ENCODE measurements around the gene PIP5KL1. TPM values are rescaled to one million over a fixed set of nuclear protein-coding genes. Genes with fewer than 3 reads are reported as not detected.

PIP5KL1 gene
- total RNA-seq, 6 donors from 2014 or later = 4.1 to 38.8 (median 10.0) TPM

DNA sequence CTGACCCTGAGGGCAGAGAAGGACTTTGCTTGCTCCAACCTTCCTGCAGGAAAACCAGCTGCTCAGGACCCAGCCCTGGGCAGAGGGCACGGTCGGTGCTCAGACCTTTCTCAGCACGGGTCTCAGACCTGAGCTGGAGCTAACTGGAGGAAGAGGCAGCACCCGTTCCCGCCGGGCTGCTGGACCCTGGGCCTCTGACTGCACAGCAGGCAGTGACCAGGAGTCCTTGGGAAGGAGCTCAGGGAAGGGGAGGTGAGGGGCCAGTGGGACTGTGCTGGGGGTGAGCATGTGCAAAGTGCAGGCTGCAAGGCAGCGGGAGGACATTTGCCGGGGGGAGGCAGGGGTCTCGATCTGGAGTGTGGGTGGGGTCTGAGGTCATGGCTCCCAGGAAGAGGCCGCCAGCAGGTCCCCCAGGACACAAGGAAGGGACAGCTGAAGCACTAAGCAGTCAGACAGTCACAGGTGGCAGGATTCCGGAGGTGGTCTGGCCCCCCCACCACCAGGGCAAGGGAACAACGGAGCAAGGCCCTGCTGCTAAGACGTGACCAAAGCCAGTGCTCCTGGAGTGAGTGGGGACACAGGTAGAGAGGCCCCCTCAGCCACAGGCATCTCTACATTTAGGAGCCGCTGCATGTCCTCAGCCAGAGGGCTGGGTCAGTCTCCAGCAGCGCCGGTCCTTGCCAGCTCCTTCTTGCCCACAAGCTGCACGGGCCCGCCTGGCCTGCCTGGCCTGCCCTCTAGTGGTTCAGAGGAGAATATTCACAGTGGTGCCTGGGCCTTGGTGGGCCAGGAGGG lies 11.8 kb upstream of the PIP5KL1 start:
- peak; percentile 83 to 85 for ATAC-seq (ENCODE audit: low FRiP score in 2 of 2)
- Histone ChIP-seq H3K36me3 (peaks cover 0 to 35% (median 20%) of the 10 kb centered on the region in 4 donors), H3K4me1 (peaks cover 5 to 29% (median 15%) of the 10 kb centered on the region in 4 donors), H3K27me3 (no peaks in the 10 kb centered on the region), H3K4me3 (no peak overlapping the region), H3K9me3 (no peaks in the 10 kb centered on the region), H3K27ac (peak overlapping the region in 2 of 4 donors; percentile 13 to 60)
- TF ChIP-seq EP300 (IDR thresholded peaks at IDR 0.05) (no peak), POLR2A (IDR thresholded peaks at IDR 0.05) (no peak), POLR2AphosphoS5 (IDR thresholded peaks at IDR 0.05) (peak in 1 of 2 donors; percentile 10)
- TF ChIP-seq, protein P1, sequence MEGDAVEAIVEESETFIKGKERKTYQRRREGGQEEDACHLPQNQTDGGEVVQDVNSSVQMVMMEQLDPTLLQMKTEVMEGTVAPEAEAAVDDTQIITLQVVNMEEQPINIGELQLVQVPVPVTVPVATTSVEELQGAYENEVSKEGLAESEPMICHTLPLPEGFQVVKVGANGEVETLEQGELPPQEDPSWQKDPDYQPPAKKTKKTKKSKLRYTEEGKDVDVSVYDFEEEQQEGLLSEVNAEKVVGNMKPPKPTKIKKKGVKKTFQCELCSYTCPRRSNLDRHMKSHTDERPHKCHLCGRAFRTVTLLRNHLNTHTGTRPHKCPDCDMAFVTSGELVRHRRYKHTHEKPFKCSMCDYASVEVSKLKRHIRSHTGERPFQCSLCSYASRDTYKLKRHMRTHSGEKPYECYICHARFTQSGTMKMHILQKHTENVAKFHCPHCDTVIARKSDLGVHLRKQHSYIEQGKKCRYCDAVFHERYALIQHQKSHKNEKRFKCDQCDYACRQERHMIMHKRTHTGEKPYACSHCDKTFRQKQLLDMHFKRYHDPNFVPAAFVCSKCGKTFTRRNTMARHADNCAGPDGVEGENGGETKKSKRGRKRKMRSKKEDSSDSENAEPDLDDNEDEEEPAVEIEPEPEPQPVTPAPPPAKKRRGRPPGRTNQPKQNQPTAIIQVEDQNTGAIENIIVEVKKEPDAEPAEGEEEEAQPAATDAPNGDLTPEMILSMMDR (IDR thresholded peaks at IDR 0.05) = peak; percentile 91 to 94 (median 94)
- DNase-seq = peak; percentile 87 to 90
- WGBS, 2 donors = 50 to 64% methylated on average over 4 to 18 of the region's 18 CpGs

DNA sequence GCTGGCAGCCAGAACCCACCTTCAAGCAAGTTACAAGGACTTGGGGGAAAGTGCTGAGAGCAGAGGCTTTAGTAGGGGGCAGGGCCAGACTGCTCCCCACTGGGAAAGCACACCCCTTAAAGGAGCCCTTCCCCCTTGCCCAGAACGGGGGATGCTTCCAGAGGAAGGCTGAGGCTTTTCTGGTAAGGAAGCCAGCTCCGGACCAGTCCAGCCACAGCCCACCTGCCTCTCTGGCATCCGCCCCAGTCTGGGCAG lies 11.3 kb upstream of the PIP5KL1 start:
- ATAC-seq (ENCODE audit: low FRiP score in 2 of 2) = no peak
- Histone ChIP-seq H3K27ac (peak overlapping the region in 2 of 4 donors; percentile 13 to 60), H3K36me3 (peaks cover 0 to 34% (median 20%) of the 10 kb centered on the region in 4 donors), H3K4me1 (peaks cover 8 to 34% (median 19%) of the 10 kb centered on the region in 4 donors), H3K27me3 (no peaks in the 10 kb centered on the region), H3K4me3 (no peak overlapping the region), H3K9me3 (no peaks in the 10 kb centered on the region)
- no peak for DNase-seq
- WGBS, 2 donors = 0 to 74% methylated on average over 1 to 3 of the region's 3 CpGs
- no peak for TF ChIP-seq EP300 (IDR thresholded peaks at IDR 0.05)
- TF ChIP-seq, protein P1 (IDR thresholded peaks at IDR 0.05) = no peak
- no peak for TF ChIP-seq POLR2A (IDR thresholded peaks at IDR 0.05)
- no peak for TF ChIP-seq POLR2AphosphoS5 (IDR thresholded peaks at IDR 0.05)

DNA sequence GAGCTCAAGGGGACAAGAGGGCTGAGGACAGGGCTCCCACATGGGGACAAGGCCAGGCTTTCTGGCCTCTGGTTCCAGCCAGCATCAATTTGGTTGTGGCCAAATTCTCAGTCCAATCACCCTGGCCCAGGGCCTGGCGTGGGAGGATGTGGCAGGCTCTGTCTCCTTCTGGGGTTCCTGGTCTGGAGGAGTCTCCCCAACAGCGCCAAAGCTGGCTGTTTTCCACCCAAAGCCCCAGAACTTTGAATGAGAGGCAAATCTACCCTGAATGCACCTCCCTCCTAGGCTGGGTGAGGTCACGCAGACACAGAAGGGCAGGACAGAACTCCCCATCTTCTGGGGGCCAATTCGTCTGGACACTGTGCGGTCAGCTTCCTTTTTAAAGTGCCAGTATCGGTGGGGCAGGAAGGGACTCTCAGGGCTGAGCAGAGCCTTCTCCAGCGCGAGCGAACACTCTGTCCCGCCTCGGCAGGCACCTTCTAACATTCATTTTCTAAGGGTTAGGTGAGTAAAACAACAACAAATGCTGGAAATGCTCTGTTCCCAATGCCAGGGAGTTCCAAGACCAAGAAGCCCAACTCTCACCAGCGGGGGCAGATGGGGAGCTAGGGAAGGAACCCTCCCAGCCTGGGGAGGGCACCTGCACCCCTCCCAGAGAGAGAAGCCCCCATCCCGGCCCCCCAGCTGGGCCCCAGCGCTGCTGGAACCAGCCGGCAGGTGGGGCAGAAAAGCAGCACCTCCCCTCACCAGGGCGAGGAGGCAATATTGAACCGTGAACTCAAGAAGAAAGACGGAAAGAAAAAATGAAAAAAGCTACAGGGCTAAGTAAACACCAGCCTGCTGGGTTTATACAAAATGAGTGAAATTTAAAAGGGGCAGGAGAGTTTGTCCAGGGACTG lies 10.7 kb upstream of the PIP5KL1 start:
- no peak overlapping the region for H3K4me3 ChIP-seq
- H3K4me1 ChIP-seq = peaks cover 13 to 40% (median 25%) of the 10 kb centered on the region in 4 donors
- TF ChIP-seq POLR2A (IDR thresholded peaks at IDR 0.05) = no peak
- TF ChIP-seq EP300 (IDR thresholded peaks at IDR 0.05) = no peak
- no peak for TF ChIP-seq POLR2AphosphoS5 (IDR thresholded peaks at IDR 0.05)
- TF ChIP-seq, protein P1 (IDR thresholded peaks at IDR 0.05) = no peak
- no peaks in the 10 kb centered on the region for H3K9me3 ChIP-seq
- ATAC-seq (ENCODE audit: low FRiP score in 2 of 2) = no peak
- DNase-seq = peak in 1 of 2 donors; percentile 69
- 78 to 88% methylated on average over 8 to 18 of the region's 18 CpGs for WGBS, 2 donors
- peaks cover 0 to 34% (median 20%) of the 10 kb centered on the region in 4 donors for H3K36me3 ChIP-seq
- H3K27ac ChIP-seq = peak overlapping the region in 1 of 4 donors; percentile 60
- H3K27me3 ChIP-seq = no peaks in the 10 kb centered on the region

DNA sequence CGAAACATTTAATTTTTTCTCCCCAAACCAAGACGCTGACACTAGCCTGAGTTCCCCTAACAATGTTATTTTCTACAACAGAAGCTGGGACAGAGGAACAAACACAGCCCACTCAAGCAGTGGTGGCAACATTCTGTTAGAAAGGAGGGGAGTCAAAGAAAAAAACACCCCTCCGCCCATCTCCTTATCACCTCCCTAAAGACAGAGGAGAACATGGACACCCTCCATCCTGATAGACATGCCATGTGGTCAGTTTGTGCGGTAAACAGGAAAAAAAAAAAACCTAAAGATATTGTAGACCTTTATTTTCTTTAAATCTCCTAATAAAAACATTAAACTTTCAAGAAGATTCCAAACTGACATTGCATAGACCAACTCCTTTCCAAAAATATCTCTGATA lies 10.0 kb upstream of the PIP5KL1 start:
- no peak for DNase-seq
- H3K4me3 ChIP-seq = no peak overlapping the region
- peaks cover 0 to 32% (median 20%) of the 10 kb centered on the region in 4 donors for H3K36me3 ChIP-seq
- H3K9me3 ChIP-seq = no peaks in the 10 kb centered on the region
- H3K27me3 ChIP-seq = no peaks in the 10 kb centered on the region
- H3K27ac ChIP-seq = no peak overlapping the region
- TF ChIP-seq, protein P1 (IDR thresholded peaks at IDR 0.05) = no peak
- no peak for TF ChIP-seq EP300 (IDR thresholded peaks at IDR 0.05)
- WGBS, 2 donors = 94% methylated on average over 4 of the region's 4 CpGs
- H3K4me1 ChIP-seq = peaks cover 21 to 47% (median 32%) of the 10 kb centered on the region in 4 donors
- no peak for ATAC-seq (ENCODE audit: low FRiP score in 2 of 2)
